ENCODE data around the gene TBX6. TPM values are rescaled to one million over a fixed set of nuclear protein-coding genes. Genes with fewer than 3 reads are reported as not detected.
"Not testable (repeated sequence)": the region's sequence is repeated elsewhere in the genome, so short reads cannot be mapped to it uniquely, and the experiment has no call there.

The TBX6 gene
- total RNA-seq, 1 donor from 2014 or later: 1.3 TPM

DNA sequence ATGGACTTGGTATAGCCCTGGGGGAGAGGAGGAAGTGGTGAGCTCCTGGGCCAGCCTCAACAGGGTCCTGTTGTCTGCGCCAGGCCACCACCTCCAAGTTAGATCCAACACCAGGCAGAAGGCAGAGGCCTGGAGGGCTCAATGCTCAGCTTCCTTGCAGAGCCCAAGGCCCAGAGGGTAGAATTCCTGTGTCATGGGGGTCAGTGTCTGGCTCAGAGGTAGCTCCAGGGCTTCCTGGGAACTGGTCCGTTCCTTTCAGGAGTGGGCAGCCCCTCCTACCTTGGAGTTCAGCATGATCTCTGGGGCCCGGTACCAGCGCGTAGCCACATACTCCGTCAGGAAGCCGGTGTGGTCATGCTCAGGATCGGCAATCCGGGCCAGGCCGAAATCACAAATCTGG, 26.0 kb upstream of the TBX6 start:
- DNase-seq (ENCODE audit: low read depth): no peak
- TF ChIP-seq, protein P1, sequence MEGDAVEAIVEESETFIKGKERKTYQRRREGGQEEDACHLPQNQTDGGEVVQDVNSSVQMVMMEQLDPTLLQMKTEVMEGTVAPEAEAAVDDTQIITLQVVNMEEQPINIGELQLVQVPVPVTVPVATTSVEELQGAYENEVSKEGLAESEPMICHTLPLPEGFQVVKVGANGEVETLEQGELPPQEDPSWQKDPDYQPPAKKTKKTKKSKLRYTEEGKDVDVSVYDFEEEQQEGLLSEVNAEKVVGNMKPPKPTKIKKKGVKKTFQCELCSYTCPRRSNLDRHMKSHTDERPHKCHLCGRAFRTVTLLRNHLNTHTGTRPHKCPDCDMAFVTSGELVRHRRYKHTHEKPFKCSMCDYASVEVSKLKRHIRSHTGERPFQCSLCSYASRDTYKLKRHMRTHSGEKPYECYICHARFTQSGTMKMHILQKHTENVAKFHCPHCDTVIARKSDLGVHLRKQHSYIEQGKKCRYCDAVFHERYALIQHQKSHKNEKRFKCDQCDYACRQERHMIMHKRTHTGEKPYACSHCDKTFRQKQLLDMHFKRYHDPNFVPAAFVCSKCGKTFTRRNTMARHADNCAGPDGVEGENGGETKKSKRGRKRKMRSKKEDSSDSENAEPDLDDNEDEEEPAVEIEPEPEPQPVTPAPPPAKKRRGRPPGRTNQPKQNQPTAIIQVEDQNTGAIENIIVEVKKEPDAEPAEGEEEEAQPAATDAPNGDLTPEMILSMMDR (conservative IDR thresholded peaks at IDR 0.05; ENCODE audit: low read depth, low read length): no peak
- H3K4me3 ChIP-seq (ENCODE audit: low read depth, low read length): no peak overlapping the region

DNA sequence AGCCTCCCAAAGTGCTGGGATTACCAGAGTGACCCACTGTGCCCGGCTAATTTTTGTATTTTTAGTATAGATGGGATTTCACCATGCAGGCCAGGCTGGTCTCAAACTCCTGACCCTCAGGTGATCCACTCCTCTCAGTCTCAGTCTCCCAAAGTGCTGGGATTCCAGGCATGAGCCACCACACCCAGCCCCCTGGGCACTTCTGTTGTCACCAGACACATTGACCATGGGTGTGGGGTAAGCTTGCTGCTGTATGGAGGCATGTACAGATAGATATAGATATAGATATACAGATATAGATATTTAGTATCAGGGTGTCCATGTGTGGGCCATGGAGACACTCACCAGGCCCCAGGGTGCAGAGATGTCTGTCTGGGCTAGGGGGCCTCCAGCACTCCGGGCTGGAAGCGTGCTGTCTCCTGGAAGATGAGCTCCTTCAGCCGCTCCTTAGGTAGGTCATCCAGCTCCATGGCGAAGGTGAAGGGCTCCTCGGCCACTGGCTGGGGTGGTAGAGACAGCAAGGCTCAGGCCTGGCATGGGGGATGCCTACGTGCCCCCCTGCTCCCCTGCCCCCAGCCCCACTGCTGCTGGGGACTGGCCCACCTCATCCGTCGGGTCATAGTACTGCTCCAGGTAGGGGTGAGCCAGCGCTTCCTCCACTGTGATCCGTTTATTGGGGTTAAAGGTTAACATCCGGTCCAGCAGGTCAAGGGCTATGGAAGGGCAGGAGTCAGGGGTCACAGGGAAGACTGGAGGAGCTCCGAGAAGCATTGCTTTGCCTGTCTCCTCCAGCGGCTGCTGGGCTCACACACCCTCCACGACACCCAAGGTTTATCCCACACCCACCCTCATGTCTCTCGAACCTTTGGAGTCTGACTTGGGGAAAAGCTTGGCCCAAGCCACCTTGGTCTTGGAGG, 24.8 kb upstream of the TBX6 start:
- TF ChIP-seq, protein P1 (conservative IDR thresholded peaks at IDR 0.05; ENCODE audit: low read depth, low read length): no peak
- no peak overlapping the region for H3K4me3 ChIP-seq (ENCODE audit: low read depth, low read length)
- no peak for DNase-seq (ENCODE audit: low read depth)

DNA sequence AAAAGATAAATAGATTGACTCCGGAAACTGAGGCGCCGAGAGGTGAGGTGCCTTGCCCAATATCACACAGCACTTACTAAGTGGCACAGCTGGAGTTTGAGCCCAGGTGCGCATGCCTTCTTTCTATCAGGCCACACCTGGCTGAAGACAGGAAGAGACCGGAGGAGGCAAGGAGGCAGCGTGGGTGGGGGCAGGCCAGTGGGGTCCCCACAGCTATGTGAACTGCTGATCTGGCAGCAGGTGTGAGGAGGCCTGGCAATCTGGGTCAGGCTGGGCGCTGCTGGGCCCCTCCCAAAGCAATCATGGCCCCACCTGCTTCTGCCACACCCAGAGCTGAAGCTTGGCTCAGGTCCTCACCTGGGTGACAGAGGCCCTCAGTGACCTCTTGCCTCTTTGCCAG, 23.5 kb upstream of the TBX6 start:
- no peak overlapping the region for H3K4me3 ChIP-seq (ENCODE audit: low read depth, low read length)
- no peak for DNase-seq (ENCODE audit: low read depth)
- TF ChIP-seq, protein P1 (conservative IDR thresholded peaks at IDR 0.05; ENCODE audit: low read depth, low read length): no peak

DNA sequence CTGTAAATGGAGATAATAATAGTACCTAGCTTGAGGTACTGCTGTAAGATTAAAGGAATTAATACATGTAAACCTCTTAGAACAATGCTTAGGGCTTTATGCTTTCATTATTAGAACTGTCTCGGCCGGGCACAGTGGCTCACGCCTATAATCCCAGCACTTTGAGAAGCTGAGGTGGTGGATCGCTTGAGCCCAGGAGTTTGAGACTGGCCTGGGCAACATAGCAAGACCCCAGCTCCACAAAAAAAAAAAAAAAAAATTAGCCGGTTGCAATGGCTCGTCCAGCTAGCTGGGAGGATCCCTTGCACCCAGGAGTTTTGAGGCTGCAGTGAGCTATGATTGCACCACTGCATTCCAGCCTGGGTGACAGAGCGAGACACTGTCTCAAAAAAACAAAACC, 23.1 kb upstream of the TBX6 start:
- H3K4me3 ChIP-seq (ENCODE audit: low read depth, low read length); DNase-seq (ENCODE audit: low read depth): not testable (repeated sequence)

DNA sequence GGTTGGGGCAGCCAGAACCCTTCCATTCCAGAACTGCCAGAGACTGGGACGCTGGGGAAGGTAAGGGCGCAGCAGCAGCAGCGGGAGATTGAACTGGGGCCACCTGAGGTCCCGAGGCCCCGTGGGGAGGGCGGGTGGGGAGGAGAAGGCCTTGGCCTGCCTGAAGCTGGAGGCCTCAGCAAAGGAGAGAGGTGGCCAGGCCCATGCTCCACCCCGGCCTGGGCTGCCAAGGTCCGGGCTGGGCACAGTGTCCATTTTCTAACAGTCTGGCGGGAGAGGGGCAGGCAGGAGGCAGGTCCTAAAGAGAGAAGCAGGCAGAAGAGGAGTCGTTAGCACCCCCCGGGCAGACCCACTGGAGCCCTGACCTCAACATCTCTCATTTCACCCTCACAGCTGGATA, 22.7 kb upstream of the TBX6 start:
- no peak for DNase-seq (ENCODE audit: low read depth)
- no peak overlapping the region for H3K4me3 ChIP-seq (ENCODE audit: low read depth, low read length)
- TF ChIP-seq, protein P1 (conservative IDR thresholded peaks at IDR 0.05; ENCODE audit: low read depth, low read length): no peak

DNA sequence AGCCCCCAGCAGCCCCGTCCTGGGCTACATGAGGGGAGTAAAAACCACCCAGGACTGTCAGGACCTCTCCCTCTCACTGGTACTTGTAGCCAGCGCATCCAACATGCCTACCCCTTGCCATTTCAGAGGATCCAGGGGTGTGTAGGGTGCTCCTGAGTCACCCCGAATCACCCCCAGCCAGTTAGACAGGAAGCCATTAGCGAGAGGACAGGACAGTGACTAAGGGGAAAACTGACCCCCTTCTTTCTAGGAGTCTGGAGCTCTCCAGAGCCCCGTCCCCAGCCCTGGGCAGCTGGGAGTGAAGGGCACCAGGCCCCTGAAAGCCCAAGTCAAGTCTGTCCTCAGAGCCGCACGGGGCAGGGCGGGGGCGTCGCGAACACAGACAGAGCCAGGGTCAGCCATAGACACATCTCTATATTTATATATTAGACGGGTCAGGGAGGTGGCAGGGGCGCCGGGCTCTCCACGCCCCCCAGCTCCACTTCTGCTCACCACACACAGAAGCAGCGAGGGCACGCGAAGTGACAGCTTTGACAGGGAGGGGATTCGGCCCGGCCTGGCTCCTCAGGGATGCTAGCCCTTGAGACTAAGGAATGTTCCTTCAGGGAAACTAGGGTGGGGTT, 22.1 kb upstream of the TBX6 start:
- TF ChIP-seq, protein P1 (conservative IDR thresholded peaks at IDR 0.05; ENCODE audit: low read depth, low read length): no peak
- no peak overlapping the region for H3K4me3 ChIP-seq (ENCODE audit: low read depth, low read length)
- no peak for DNase-seq (ENCODE audit: low read depth)

DNA sequence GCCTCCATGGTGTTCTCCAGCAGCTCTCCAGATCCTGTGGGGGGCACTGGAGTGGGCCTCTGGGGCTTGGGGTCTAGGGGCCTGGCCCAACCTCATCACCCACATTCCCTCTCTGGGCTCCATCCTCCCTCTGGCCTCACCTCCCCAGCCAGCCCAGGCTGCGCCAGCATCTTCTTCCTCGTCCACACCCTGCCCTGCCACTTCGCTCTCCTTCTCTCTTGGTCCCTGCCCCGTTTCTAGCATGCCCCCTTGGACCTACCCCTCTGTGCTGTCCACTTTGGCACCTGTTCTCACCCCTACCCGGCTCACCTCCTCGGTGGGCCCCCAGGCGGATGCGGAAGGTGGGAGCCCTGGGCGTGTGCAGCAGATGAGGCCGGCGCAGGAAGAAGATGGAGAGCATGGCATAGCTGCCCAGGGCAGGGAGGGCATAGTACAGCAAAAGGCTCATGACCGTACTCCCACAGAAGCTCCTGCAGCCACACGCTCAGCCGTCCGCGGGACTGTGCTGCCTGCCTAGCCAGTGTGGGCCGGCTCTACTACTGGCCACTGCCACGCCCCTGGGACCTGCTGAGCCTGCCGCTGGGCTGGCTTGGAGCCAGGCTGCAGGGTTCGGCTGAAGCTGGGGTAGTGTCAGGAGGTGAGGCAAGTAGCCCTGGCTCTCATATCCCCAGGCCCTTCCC, 21.4 kb upstream of the TBX6 start, which contains the start of gene GDPD3:
TSS of gene GDPD3 (minus strand) at position 507 of the 680 bp plus-strand sequence. CDS start at position 448, 59 bp downstream.
- TF ChIP-seq, protein P1 (conservative IDR thresholded peaks at IDR 0.05; ENCODE audit: low read depth, low read length): no peak
- DNase-seq (ENCODE audit: low read depth): no peak
- no peak within 1 kb of the TSS for H3K4me3 ChIP-seq (ENCODE audit: low read depth, low read length)

Data from epithelial cell of proximal tubule (primary cell).